GM18951 (cell line): Measurements from ENCODE around the gene ZNF283.
"Not testable (repeated sequence)": the region's sequence is repeated elsewhere in the genome, so short reads cannot be mapped to it uniquely, and the experiment has no call there.

Experiments
- POLR2A ChIP-seq: IDR thresholded peaks from 4 replicates; pipeline ENCODE4 v1.6.1; 2011; ENCODE audit warnings: mild to moderate bottlenecking; ENCODE audit not compliant: insufficient read length, insufficient read depth; ENCODE audit errors: extremely low read depth
- in situ Hi-C: fragments of 300-500 bp; cut with MboI; formaldehyde crosslinking; loops from one replicate; pipeline ENCODE4 v1.12.0; 2022; ENCODE audit warnings: low sequenced_read_pairs, mixed read lengths, inconsistent platforms; ENCODE audit not compliant: unreplicated experiment

Gene ZNF283

DNA sequence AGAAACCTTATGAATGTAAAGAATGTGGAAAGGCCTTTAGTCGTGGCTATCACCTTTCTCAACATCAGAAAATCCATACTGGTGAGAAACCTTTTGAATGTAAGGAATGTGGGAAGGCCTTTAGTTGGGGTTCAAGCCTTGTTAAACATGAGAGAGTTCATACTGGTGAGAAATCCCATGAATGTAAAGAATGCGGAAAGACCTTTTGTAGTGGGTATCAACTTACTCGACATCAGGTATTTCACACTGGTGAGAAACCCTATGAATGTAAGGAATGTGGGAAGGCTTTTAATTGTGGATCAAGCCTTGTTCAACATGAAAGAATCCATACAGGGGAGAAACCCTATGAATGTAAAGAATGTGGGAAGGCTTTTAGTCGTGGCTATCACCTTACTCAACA is 20.8 kb downstream of the ZNF283 start:
- in situ Hi-C loops, result no loop called here
- TF ChIP-seq POLR2A, result no peak

DNA sequence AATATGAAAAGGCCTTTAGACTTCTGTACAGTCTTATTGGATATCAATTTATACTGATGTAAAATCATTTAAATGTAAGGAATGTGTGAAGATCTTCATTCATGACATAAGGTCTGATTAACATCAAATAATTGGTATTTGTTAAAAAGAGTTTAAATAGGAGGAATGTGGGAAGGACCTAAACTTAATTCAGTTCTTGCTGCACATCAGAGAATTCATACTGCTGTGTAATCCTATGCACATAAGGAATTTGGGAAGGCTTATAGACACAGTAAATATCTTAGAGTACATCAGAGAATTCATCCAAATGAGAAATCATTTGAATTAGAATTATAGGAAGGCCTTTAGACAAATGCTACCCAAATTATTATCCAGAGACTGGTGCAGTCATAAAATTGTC is 21.7 kb downstream of the ZNF283 start:
- no peak for TF ChIP-seq POLR2A
- in situ Hi-C loops, result no loop called here

DNA sequence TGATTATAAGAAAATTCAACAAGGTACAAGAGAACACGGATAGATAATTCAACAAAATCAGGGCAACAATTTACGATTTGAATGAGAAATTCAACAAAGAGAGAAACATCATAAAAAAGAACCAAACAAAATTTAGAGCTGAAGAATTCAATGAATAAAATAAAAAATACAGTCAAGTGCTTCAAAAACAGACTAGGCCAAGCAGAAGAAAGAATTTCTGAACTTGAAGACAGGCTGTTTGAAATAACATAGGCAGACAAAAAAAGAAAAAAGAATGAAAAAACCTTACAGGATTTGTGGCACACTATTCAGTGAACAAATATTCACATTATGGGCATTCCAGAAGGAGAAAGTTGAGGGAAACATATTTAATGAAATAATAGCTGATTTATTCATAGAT is 31.1 kb downstream of the ZNF283 start:
- no peak for TF ChIP-seq POLR2A
- in situ Hi-C loops, result no loop called here

DNA sequence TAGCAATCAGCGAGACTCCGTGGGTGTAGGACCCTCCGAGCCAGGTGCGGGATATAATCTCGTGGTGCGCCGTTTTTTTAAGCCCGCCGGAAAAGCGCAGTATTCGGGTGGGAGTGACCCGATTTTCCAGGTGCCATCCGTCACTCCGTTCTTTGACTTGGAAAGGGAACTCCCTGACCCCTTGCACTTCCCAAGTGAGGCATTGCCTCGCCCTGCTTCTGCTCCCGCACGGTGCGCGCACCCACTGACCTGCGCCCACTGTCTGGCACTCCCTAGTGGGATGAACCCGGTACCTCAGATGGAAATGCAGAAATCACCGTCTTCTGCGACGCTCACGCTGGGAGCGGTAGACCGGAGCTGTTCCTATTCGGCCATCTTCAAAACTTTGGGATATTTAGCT is 39.8 kb downstream of the ZNF283 start:
- in situ Hi-C loops, result not testable (repeated sequence)

DNA sequence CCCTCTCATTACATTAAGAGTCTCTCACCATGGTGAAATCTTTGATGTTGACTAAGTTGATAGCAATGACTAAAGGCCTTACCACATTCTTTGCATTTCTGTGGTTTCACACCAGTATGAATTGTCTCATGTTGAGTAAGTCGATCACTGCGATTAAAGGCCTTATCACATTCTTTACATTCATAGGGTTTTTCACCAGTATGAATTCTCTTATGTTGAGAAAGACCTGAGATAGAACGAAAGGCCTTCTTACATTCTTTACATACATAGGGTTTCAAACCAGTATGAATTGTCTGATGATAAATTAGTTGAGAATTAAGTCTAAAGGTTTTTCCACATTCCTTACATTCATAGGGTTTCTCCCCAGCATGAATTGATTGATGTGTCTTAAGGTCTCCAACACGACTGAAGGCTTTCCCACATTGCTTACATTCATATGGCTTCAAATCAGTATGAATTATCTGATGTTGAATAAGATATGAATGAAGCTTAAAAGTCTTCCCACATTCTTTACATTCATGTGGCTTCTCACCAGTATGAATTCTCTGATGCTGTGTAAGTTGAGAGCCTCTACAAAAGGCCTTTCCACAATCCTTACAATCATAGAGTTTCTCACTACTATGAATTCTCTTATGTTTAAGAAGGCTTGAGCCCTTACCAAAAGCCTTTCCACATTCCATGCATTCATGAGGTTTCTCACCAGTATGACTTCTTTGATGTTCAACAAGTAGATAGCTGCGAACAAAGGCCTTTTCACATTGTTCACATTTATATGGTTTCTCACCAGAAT is 45.6 kb downstream of the ZNF283 start:
- no peak for TF ChIP-seq POLR2A
- in situ Hi-C loops, result no loop called here

DNA sequence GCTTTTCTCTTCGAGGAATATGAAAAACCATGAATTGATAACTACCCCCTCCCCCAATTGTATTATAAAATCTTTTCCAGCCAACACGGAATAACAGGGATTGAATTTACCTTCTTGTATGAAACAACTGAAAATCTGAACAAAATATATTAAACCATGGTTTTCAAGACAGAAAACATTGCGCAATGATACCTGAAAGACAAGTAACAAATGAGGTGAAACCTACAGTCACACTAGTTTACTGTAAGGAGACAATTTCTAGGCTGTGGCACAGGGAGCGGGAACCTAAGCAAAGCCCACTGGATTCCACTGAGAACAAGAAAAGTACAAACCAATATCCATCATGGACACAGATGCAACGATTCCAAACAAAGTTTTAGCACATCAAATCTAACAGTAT is 53.4 kb downstream of the ZNF283 start:
- no peak for TF ChIP-seq POLR2A
- in situ Hi-C loops, result no loop called here

DNA sequence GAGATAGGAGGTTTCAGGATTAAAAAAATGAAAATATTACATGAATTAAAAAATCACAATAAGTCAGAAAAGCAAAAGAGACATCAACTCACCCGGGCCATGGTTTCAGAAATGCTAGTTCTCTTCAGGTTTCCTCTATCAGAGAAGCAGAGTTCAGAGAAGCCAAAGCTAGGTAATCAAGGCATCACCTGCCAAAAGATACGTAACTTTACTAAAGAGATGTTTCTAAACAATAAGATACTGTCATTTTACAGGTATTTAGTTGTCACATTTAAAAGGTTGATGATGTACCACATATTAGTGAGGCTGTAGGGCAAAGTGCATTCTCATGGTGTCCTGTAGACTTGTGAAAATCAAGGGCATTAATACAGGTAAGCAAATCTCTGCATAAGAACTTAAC is 56.7 kb downstream of the ZNF283 start, which contains the start of gene ZNF404:
Gene ZNF404 (minus strand): TSS at position 101 of the 400 bp plus-strand sequence.
- in situ Hi-C loops, result no loop called here
- TF ChIP-seq POLR2A, result no peak

DNA sequence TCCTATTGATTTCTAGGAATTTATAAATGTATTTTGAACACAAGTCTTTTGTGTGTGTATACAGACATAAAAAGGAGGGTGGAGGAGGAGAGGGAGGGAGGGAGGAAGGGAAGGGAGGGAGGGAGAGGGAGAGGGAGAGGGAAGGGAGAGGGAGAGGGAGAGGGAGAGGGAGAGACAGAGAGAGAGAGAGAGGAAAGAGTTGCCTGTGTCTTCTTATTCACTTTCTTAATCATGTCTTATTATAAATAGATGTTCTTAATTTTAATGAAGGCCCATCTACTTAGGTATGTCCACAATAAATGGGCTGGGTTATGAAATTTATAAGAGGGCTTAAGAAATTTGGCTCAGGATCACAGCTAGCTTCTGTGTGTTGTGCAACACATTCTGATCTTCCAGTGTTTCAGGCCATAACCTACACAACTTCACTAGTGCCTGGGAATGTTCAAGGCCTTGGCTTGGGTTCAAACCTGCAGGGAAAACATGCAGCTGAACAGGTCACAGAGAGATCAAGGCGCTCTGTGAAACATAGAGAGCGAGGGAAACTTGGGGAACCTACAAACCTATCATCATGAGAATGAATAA is 68.7 kb downstream of the ZNF283 start:
- in situ Hi-C loops, result no loop called here
- TF ChIP-seq POLR2A, result no peak
